ENCODE data around the gene KIF21A. TPM values are rescaled to one million over a fixed set of nuclear protein-coding genes. Genes with fewer than 3 reads are reported as not detected.

The KIF21A gene
- total and polyA plus RNA-seq, 2 experiments from 2014 or later: 25.0 to 55.1 TPM

DNA sequence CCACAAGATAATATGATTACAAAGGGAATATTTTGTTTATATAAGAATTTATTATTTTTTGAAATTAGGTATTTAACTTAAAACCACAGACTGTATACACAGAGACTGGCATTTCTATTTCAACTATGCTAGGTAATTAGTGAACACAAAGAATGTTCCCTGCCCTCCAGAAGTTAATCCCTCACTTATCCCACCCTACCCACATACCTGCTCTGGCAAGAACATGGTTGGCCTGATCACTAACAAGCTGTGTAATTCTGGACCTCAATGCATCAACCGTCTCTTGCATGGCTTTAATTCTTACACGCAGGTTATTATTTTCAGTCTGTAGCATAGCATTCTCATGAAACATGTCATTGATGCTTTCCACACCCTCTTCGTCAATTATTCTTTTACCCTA lies 85.9 kb downstream of the KIF21A start:
- WGBS (ENCODE audit: low lambda C conversion rate, missing lambda C conversion rate): 89% methylated on average over 3 of the region's 3 CpGs
- no peak overlapping the region for H3K4me2 ChIP-seq
- no peak overlapping the region for H3K27ac ChIP-seq
- H3K9me3 ChIP-seq (ENCODE audit: low read depth): no peaks in the 10 kb centered on the region
- H3K79me2 ChIP-seq: no peaks in the 10 kb centered on the region
- no peaks in the 10 kb centered on the region for H3K4me1 ChIP-seq (ENCODE audit: insufficient read depth)
- no peaks in the 10 kb centered on the region for H3K27me3 ChIP-seq
- H4K20me1 ChIP-seq (ENCODE audit: insufficient read depth, poor library complexity, severe bottlenecking): no peaks in the 10 kb centered on the region
- TF ChIP-seq EZH2phosphoT487 (IDR thresholded peaks at IDR 0.05; ENCODE audit: low read depth, severe bottlenecking, unreplicated experiment) (no peak), EZH2 (IDR thresholded peaks at IDR 0.05; ENCODE audit: borderline replicate concordance) (no peak)
- TF ChIP-seq, protein P1, sequence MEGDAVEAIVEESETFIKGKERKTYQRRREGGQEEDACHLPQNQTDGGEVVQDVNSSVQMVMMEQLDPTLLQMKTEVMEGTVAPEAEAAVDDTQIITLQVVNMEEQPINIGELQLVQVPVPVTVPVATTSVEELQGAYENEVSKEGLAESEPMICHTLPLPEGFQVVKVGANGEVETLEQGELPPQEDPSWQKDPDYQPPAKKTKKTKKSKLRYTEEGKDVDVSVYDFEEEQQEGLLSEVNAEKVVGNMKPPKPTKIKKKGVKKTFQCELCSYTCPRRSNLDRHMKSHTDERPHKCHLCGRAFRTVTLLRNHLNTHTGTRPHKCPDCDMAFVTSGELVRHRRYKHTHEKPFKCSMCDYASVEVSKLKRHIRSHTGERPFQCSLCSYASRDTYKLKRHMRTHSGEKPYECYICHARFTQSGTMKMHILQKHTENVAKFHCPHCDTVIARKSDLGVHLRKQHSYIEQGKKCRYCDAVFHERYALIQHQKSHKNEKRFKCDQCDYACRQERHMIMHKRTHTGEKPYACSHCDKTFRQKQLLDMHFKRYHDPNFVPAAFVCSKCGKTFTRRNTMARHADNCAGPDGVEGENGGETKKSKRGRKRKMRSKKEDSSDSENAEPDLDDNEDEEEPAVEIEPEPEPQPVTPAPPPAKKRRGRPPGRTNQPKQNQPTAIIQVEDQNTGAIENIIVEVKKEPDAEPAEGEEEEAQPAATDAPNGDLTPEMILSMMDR (IDR thresholded peaks at IDR 0.05; ENCODE audit: poor library complexity): no peak
- no peak overlapping the region for H3K4me3 ChIP-seq
- no peak overlapping the region for H2AFZ ChIP-seq
- DNase-seq (ENCODE audit: low spot score): no peak
- no peaks in the 10 kb centered on the region for H3K36me3 ChIP-seq (replicated peaks; ENCODE audit: insufficient read depth, low read depth)
- no peaks in the 10 kb centered on the region for H3K9me2 ChIP-seq (replicated peaks; ENCODE audit: insufficient read depth)

DNA sequence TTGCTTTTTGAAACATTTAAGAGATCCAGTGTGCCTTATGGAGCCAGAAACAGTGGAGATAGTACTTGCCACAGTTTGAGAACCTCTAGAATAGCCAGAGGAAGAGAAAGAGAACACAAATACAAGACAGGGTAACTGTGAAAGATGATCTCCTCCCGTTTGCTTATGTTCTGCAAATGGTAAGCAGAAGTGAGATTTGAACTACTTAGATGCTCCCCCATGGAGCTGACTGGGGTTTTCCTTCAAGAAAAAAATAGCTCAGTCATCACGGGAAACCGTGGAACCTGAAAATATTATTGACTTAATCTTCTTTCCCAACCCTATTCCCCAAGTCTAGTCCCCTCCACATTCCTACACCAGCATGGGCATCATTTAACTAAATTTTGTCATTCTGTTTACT lies 87.1 kb downstream of the KIF21A start:
- no peak for DNase-seq (ENCODE audit: low spot score)

DNA sequence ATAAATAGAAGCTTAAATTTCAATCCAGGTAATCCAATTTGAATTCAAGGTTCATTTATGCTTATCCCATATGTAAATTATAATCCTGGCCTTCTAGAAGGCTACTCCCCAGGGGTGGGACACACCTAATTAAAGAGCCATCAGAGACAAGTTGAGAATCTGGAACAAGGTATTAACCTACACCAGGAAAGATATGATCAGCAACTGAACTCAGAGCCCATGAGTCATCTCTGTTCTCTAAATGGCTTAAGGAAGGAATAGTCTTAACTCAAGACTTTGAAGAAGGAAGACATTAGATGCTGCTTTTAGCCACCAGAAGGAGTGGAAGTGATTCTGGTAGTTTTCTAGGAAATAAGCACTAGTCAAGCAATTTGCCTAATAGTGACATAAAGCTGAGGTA lies 88.0 kb downstream of the KIF21A start:
- no peaks in the 10 kb centered on the region for H3K79me2 ChIP-seq
- H3K36me3 ChIP-seq (replicated peaks; ENCODE audit: insufficient read depth, low read depth): no peaks in the 10 kb centered on the region
- no peak for DNase-seq (ENCODE audit: low spot score)
- H3K4me2 ChIP-seq: no peak overlapping the region
- no peaks in the 10 kb centered on the region for H3K27me3 ChIP-seq
- H3K4me1 ChIP-seq (ENCODE audit: insufficient read depth): no peaks in the 10 kb centered on the region
- H3K27ac ChIP-seq: no peak overlapping the region
- H4K20me1 ChIP-seq (ENCODE audit: insufficient read depth, poor library complexity, severe bottlenecking): no peaks in the 10 kb centered on the region
- H3K9me2 ChIP-seq (replicated peaks; ENCODE audit: insufficient read depth): no peaks in the 10 kb centered on the region
- H2AFZ ChIP-seq: no peak overlapping the region
- H3K4me3 ChIP-seq: no peak overlapping the region
- no peaks in the 10 kb centered on the region for H3K9me3 ChIP-seq (ENCODE audit: low read depth)
- TF ChIP-seq EZH2 (IDR thresholded peaks at IDR 0.05; ENCODE audit: borderline replicate concordance) (no peak), EZH2phosphoT487 (IDR thresholded peaks at IDR 0.05; ENCODE audit: low read depth, severe bottlenecking, unreplicated experiment) (no peak)

More for the DNA sequence above, 87.1 kb downstream of the KIF21A start:
- Histone ChIP-seq H3K27ac (no peak overlapping the region), H3K4me3 (no peak overlapping the region), H2AFZ (no peak overlapping the region), H3K9me2 (replicated peaks; ENCODE audit: insufficient read depth) (no peaks in the 10 kb centered on the region), H3K36me3 (replicated peaks; ENCODE audit: insufficient read depth, low read depth) (no peaks in the 10 kb centered on the region), H4K20me1 (ENCODE audit: insufficient read depth, poor library complexity, severe bottlenecking) (no peaks in the 10 kb centered on the region), H3K79me2 (no peaks in the 10 kb centered on the region), H3K9me3 (ENCODE audit: low read depth) (no peaks in the 10 kb centered on the region), H3K27me3 (no peaks in the 10 kb centered on the region), H3K4me1 (ENCODE audit: insufficient read depth) (no peaks in the 10 kb centered on the region), H3K4me2 (no peak overlapping the region)
- TF ChIP-seq EZH2phosphoT487 (IDR thresholded peaks at IDR 0.05; ENCODE audit: low read depth, severe bottlenecking, unreplicated experiment) (no peak), EZH2 (IDR thresholded peaks at IDR 0.05; ENCODE audit: borderline replicate concordance) (no peak)
- TF ChIP-seq, protein P1 (IDR thresholded peaks at IDR 0.05; ENCODE audit: poor library complexity): no peak
- WGBS (ENCODE audit: low lambda C conversion rate, missing lambda C conversion rate): 89% methylated on average over 3 of the region's 3 CpGs

DNA sequence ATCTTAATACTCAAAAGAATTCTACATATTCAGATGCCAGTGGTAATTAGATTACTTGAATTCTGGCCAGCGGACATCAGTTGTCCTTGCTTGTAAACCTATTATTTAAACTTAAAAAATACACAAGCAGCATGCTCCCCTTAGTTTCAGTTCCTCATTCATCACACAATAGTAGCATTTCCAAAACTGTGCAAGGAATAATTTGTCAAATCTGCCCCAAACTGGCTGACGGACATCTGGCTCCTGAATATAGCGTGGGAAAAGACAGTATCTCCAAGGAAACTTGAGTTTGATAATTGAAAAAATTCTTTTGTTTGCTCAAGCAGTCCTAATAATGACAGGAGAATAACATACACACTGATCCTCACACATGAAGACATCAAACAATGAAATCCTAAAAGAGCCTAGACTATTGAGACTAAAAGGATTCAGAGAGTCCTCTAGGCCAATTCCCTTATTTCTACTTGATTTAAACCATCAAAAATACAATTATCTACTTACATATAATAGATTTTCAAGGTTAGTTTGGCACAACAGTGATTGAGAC lies 90.4 kb downstream of the KIF21A start:
- Histone ChIP-seq H3K4me2 (no peak overlapping the region), H3K27ac (no peak overlapping the region), H3K27me3 (no peaks in the 10 kb centered on the region), H3K4me3 (no peak overlapping the region), H3K9me3 (ENCODE audit: low read depth) (no peaks in the 10 kb centered on the region), H2AFZ (no peak overlapping the region), H3K79me2 (no peaks in the 10 kb centered on the region), H3K36me3 (replicated peaks; ENCODE audit: insufficient read depth, low read depth) (no peaks in the 10 kb centered on the region), H3K9me2 (replicated peaks; ENCODE audit: insufficient read depth) (no peaks in the 10 kb centered on the region), H3K4me1 (ENCODE audit: insufficient read depth) (no peaks in the 10 kb centered on the region), H4K20me1 (ENCODE audit: insufficient read depth, poor library complexity, severe bottlenecking) (no peaks in the 10 kb centered on the region)
- TF ChIP-seq EZH2phosphoT487 (IDR thresholded peaks at IDR 0.05; ENCODE audit: low read depth, severe bottlenecking, unreplicated experiment) (no peak), EZH2 (IDR thresholded peaks at IDR 0.05; ENCODE audit: borderline replicate concordance) (no peak)
- TF ChIP-seq, protein P1 (IDR thresholded peaks at IDR 0.05; ENCODE audit: poor library complexity): no peak
- 95% methylated on average over 3 of the region's 3 CpGs for WGBS (ENCODE audit: low lambda C conversion rate, missing lambda C conversion rate)
- no peak for DNase-seq (ENCODE audit: low spot score)
